Stimulated activated CD8-positive, alpha-beta memory T cell treated with anti-CD3 and anti-CD28 coated beads, Interleukin-12 subunit alpha, Interleukin-12 subunit beta, amount 100 ng/mL, for 24 hours (primary cell): ENCODE data around the gene PSME3.
"Not testable (repeated sequence)": the region's sequence is repeated elsewhere in the genome, so short reads cannot be mapped to it uniquely, and the experiment has no call there.

Source experiments
- DNase-seq: peaks from one replicate; pipeline ENCODE4 v3.0.0-alpha.2; 2020; ENCODE audit errors: extremely low read depth

The PSME3 gene

GRCh38 chr17:42851371-42852240, 18.4 kb downstream of the PSME3 start:
- DNase-seq = not testable (repeated sequence)

- DNase-seq = no peak
Measured at GRCh38 chr17:42852351-42852750, 19.2 kb downstream of the PSME3 start.

GRCh38 chr17:42853004-42853403, 19.8 kb downstream of the PSME3 start:
- no peak for DNase-seq

DNA sequence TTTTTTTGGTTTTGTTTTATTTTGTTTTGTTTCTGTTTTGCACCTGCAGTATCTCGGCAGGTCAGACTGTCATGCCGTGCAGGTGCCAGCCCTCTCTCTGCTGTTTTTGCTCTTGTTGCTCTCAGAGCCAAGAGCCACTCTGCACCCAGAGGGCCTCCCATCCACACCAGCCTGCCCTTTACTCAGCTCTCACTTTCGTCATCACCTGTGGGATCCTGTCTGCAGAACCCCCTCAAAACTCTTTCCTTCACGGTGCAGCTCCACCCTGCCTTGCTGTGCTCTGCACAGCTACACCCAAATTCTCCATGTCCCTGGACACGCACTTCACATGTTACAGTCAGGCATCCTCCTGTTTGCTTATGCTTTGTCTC, 20.4 kb downstream of the PSME3 start:
- DNase-seq = no peak

- DNase-seq = no peak
Measured at GRCh38 chr17:42853968-42854790, 21.0 kb downstream of the PSME3 start.

GRCh38 chr17:42855048-42855596, 21.9 kb downstream of the PSME3 start:
- no peak for DNase-seq

GRCh38 chr17:42856093-42856492, 22.9 kb downstream of the PSME3 start:
- not testable (repeated sequence) for DNase-seq

DNA sequence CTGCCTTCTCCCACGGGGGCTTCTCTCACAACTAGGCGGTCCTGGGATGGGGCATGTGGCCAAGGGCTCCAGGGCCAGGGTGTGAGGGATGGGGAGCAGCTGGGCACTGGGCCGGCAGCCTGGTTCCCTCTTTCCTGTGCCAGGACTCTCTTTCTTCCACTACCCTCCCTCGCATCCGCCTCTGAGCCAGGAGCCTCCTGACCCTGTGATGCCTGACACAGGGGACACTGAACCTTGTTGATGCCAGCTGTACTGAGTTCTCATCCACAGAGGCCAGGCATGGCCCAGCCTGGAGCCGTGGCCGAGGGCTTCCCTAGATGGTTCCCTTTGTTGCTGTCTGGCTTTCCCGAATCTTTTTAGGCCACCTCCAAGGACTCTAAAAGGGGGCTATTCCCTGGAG, 23.3 kb downstream of the PSME3 start:
- DNase-seq = not testable (repeated sequence)

- DNase-seq = no peak
Measured at GRCh38 chr17:42857389-42857788, 24.2 kb downstream of the PSME3 start.

DNA sequence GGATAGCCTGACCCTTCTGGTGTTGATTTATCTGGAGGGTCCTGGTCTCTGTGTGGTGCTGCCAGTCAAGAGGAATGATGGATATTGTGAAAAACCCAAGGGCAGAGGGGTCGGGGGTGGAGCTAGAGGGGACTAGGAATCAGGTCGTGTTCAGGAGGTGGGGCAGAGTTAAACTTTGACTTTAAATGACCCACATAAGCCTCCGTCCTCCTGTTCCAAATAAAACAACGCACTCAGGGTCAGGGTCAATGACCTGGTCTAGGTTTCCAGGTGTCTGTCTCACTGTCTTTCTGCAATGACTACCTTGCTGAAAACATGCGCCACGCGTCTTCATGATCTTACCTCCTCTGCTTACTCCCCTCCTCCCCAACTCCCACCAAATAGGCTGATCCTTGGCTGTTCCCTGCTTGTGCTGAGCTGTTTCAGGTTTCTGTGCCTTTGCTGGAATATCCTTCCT, 32.5 kb downstream of the PSME3 start:
- DNase-seq = no peak

GRCh38 chr17:42866216-42866615, 33.0 kb downstream of the PSME3 start:
- no peak for DNase-seq

- no peak for DNase-seq
Measured at GRCh38 chr17:42866631-42867575, 33.7 kb downstream of the PSME3 start.

GRCh38 chr17:42867694-42868261, 34.6 kb downstream of the PSME3 start:
- not testable (repeated sequence) for DNase-seq

- DNase-seq = no peak
Measured at GRCh38 chr17:42868338-42868737, 35.1 kb downstream of the PSME3 start.

DNA sequence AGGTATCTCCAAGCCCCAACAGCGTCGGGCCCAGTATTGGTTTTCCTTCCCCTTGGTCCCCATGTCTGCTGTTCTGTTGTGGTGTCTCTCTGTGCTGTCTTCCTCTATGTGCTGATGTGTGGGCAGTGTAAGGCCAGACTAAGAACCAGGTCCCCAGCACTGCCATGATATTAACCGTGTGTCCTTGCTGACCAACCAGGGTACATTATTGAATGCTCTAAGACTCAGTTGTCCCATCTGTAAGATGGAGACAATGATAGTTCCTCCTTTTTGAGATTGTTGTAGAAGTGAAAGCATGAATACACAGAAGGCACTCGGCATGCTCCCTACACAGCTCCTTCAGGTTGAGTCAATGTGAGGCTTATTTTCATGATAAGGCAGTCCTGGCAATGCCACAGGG, 38.5 kb downstream of the PSME3 start:
- no peak for DNase-seq

DNA sequence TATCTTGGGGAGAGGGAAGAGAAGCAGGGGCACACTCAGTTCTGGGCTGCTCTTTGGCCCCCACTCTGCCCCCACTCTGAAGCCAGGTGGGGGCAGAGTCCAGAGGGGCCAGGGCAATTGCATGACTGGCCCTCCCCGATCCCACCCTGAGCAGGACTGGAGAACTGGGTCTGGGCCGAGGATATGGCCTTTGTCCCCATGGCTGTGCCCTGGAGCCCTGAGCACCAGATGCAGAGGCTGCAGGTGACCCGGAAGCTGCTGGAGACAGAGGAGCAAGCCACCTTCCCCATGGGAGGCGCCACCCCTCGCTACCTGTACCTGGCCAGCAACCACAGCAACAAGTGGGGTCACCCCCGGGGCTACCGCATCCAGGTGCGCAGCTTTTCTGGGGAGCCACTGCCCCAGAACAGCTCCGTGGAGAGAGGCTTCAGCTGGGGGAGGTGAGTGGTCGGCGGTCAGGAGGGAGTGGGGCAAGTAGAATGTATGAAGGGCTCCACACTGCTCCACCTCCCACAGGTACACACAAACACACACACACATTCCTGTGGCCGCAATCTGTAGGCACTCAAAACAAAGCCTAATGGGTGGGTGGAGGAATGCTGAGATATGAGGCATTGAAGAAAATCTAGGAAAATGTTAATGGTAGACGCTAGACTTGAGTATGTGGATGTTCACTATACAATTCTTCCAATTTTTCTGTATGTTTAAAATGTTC, 39.2 kb downstream of the PSME3 start:
- no peak for DNase-seq

DNA sequence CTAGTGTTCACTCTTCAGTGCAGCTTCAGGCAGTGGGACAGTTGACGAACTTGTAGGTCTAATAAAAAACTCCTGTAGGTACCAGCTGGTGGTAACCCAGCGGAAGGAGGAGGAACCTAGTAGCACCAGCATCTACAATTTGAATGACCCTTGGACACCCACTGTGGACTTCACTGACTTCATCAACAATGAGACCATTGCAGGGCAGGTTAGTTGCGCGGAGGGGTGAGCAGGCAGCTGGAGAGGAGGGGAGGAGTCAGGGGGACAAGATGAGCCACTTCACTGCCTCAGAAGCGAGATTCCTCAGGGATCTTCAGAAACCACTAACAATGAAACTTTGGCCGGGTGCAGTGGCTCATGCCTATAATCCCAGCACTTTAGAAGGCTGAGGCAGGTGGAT, 40.1 kb downstream of the PSME3 start:
- no peak for DNase-seq

GRCh38 chr17:42873932-42874695, 40.9 kb downstream of the PSME3 start:
- DNase-seq = not testable (repeated sequence)

- DNase-seq = no peak
Measured at GRCh38 chr17:42877037-42877436, 43.8 kb downstream of the PSME3 start.
